ENCODE results near the gene ATP9A. TPM values are rescaled to one million over a fixed set of nuclear protein-coding genes. Genes with fewer than 3 reads are reported as not detected.

Gene ATP9A
- total RNA-seq, result 7.8 and 8.1 TPM in 2 replicates

GRCh38 chr20:51767867-51768758 lies at the start of gene ATP9A:
TSS of gene ATP9A (minus strand) at chr20:51768390. CDS start at chr20:51768369, 21 bp downstream.

GRCh38 chr20:51802170-51802751 lies 34.1 kb upstream of the ATP9A start, which contains the start of gene SALL4:
TSS of gene SALL4 (minus strand) at chr20:51802521. CDS start at chr20:51802408, 113 bp downstream.

Other genes with a start within 250 kb of the ATP9A start
- gene NFATC2, start 225.7 kb downstream of the ATP9A start, total RNA-seq, result 0.16 and 0.36 TPM in 2 replicates
- gene SALL4, start 34.1 kb upstream of the ATP9A start, total RNA-seq, result not detected in 2 replicates

Measured in cardiac atrium fibroblast (primary cell).